GM15510 (cell line): ENCODE data around the gene ATP4A.

Experiments used
- POLR2A ChIP-seq: IDR thresholded peaks from 3 replicates; pipeline ENCODE4 v1.6.1; 2011; ENCODE audit warnings: borderline replicate concordance; ENCODE audit not compliant: insufficient read length; ENCODE audit errors: extremely low read depth

ATP4A gene

GRCh38 chr19:35500611-35501010, 62.8 kb downstream of the ATP4A start:
- no peak for TF ChIP-seq POLR2A
